Measurements from ENCODE around the gene R3HCC1L.

DNA sequence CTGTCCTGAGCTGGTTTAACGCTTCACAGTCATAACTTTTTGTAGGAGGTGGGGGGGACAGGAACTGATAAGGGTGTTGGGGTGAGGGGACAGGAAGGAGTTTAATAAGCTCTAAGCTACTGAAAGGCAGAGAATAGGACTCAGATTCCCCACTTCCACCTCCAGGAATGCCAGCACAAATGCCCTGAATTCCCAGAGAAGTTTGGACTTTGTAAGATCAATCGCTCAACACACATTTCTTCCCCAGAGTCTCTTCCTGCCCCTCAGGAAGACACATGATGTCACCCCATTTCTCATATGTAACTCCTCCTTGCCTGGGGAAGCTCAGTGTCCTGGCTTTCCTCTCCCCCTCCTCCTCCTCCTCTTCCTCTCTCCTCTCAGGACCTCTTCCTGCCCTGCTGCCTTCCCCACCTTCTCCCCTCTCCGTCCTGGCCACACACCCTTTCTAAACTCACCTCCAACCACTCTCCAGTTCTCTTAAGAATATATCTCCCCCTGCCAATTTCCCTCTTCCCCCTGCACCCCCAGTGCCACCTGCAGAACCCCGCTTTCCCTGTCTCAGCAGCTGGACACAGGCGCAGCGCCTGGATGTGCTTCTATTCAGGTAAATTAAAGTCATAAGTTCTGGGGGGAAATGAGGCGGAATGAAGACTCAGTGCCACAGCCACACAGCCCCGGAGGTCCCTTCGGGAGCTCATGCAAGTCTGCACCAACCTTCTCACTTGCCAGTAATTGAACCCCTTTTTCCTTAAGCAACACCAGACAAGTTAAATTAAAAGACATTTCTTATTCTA is 138.8 kb downstream of the R3HCC1L start:
- TF ChIP-seq, protein P1, sequence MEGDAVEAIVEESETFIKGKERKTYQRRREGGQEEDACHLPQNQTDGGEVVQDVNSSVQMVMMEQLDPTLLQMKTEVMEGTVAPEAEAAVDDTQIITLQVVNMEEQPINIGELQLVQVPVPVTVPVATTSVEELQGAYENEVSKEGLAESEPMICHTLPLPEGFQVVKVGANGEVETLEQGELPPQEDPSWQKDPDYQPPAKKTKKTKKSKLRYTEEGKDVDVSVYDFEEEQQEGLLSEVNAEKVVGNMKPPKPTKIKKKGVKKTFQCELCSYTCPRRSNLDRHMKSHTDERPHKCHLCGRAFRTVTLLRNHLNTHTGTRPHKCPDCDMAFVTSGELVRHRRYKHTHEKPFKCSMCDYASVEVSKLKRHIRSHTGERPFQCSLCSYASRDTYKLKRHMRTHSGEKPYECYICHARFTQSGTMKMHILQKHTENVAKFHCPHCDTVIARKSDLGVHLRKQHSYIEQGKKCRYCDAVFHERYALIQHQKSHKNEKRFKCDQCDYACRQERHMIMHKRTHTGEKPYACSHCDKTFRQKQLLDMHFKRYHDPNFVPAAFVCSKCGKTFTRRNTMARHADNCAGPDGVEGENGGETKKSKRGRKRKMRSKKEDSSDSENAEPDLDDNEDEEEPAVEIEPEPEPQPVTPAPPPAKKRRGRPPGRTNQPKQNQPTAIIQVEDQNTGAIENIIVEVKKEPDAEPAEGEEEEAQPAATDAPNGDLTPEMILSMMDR (conservative IDR thresholded peaks at IDR 0.05; ENCODE audit: low read depth, low read length), result no peak
- TF ChIP-seq EZH2 (IDR thresholded peaks at IDR 0.05; ENCODE audit: borderline replicate concordance, low read depth, low read length, poor library complexity, severe bottlenecking), result no peak

All from A673 (cell line).